IMR-90 (cell line): ENCODE measurements around the gene CMTM7. TPM values are rescaled to one million over a fixed set of nuclear protein-coding genes. Genes with fewer than 3 reads are reported as not detected.

Source experiments
- ATAC-seq: fragments of 200-7000 bp; cut with Tn5 transposase; 2 replicates; pipeline ENCODE4 v1.9.1; 2020; ENCODE audit warnings: low read depth, mild to moderate bottlenecking, moderate library complexity
- BruUV-seq: library from RNA; stranded (reverse); fragments of 400-500 nt; replicated peaks from 2 replicates; lab custom pipeline; 2021; lab: Mats Ljungman, UMichigan
- CTCF ChIA-PET: fragments of 300-600 bp; formaldehyde crosslinking; extraction: SDS; loops from one replicate; lab custom pipeline; 2021; ENCODE audit warnings: antibody characterized with exemption; lab: Yijun Ruan, JAX
- POLR2A ChIA-PET: fragments of 300-600 bp; sonication (Branson Sonifier 250); formaldehyde crosslinking; loops from one replicate; lab custom pipeline; 2022; ENCODE audit warnings: antibody characterized with exemption; ENCODE audit not compliant: unreplicated experiment; lab: Charles Lee
- DNase-seq: peaks from one replicate; pipeline ENCODE4 v3.0.0; 2013
- H2AFZ ChIP-seq: replicated peaks from 2 replicates; pipeline ENCODE3; 2013; ENCODE audit warnings: low read length, mild to moderate bottlenecking; ENCODE audit not compliant: poor library complexity
- H2AK5ac ChIP-seq: 2 replicates; pipeline ENCODE4 v1.6.1; 2013; ENCODE audit warnings: low read depth, low read length, inconsistent platforms
- H2AK9ac ChIP-seq: replicated peaks from 2 replicates; pipeline ENCODE3; 2013; ENCODE audit warnings: mild to moderate bottlenecking, low read depth, low read length, moderate library complexity; ENCODE audit not compliant: poor library complexity
- H2BK120ac ChIP-seq: 2 replicates; pipeline ENCODE4 v1.6.1; 2013; ENCODE audit warnings: low read depth, low read length, inconsistent platforms
- H2BK15ac ChIP-seq: 3 replicates; pipeline ENCODE4 v1.6.1; 2013; ENCODE audit warnings: low read depth, low read length, inconsistent platforms
- H2BK20ac ChIP-seq: 2 replicates; pipeline ENCODE4 v1.6.1; 2013; ENCODE audit warnings: low read depth, mild to moderate bottlenecking, inconsistent platforms, low read length, moderate library complexity
- H2BK5ac ChIP-seq: 2 replicates; pipeline ENCODE4 v1.6.1; 2013; ENCODE audit warnings: mild to moderate bottlenecking, low read depth, low read length, inconsistent platforms; ENCODE audit not compliant: poor library complexity, severe bottlenecking
- H3K14ac ChIP-seq: replicated peaks from 2 replicates; pipeline ENCODE4 v1.6.1; 2013; ENCODE audit warnings: low read depth, low read length, inconsistent platforms
- H3K18ac ChIP-seq: 2 replicates; pipeline ENCODE4 v1.6.1; 2013; ENCODE audit warnings: low read depth, low read length, control low read depth
- H3K23ac ChIP-seq: 2 replicates; pipeline ENCODE4 v1.6.1; 2013; ENCODE audit warnings: low read depth, low read length, inconsistent platforms
- H3K27ac ChIP-seq: 2 replicates; pipeline ENCODE4 v1.5.1; 2013; ENCODE audit warnings: mild to moderate bottlenecking, control low read depth, low read length; ENCODE audit not compliant: insufficient read depth
- H3K27me3 ChIP-seq: 2 replicates; pipeline ENCODE4 v1.6.1; 2013; ENCODE audit warnings: low read length; ENCODE audit not compliant: control insufficient read depth, insufficient read depth
- H3K36me3 ChIP-seq: 2 replicates; pipeline ENCODE4 v1.6.1; 2013; ENCODE audit warnings: low read length, mixed read lengths; ENCODE audit not compliant: control insufficient read depth, insufficient read depth
- H3K4ac ChIP-seq: 2 replicates; pipeline ENCODE4 v1.6.1; 2013; ENCODE audit warnings: low read depth, low read length, inconsistent platforms
- H3K4me1 ChIP-seq: 2 replicates; pipeline ENCODE4 v1.6.1; 2013; ENCODE audit warnings: low read length, mixed read lengths; ENCODE audit not compliant: control insufficient read depth, insufficient read depth
- H3K4me2 ChIP-seq: 2 replicates; pipeline ENCODE4 v1.6.1; 2013; ENCODE audit warnings: low read depth, mild to moderate bottlenecking, control low read depth, low read length, moderate library complexity
- H3K4me3 ChIP-seq: 2 replicates; pipeline ENCODE4 v1.5.1; 2013; ENCODE audit warnings: low read depth, mild to moderate bottlenecking, control low read depth, low read length, moderate library complexity; ENCODE audit not compliant: insufficient read depth
- H3K56ac ChIP-seq: 2 replicates; pipeline ENCODE4 v1.6.1; 2013; ENCODE audit warnings: low read length, inconsistent platforms; ENCODE audit not compliant: insufficient read depth; ENCODE audit errors: extremely low read depth
- H3K79me1 ChIP-seq, 2 experiments: 2 replicates each; pipeline ENCODE4 v1.6.1; 2013; ENCODE audit warnings: low read length in 2 of 2, inconsistent platforms in 1 of 2, low read depth in 1 of 2
- H3K9ac ChIP-seq: 2 replicates; pipeline ENCODE4 v1.6.1; 2013; ENCODE audit warnings: low read depth, low read length, control low read depth
- H3K9me1 ChIP-seq: 2 replicates; pipeline ENCODE4 v1.6.1; 2013; ENCODE audit warnings: low read length, inconsistent platforms; ENCODE audit not compliant: insufficient read depth
- H3K9me3 ChIP-seq: 2 replicates; pipeline ENCODE4 v1.6.1; 2013; ENCODE audit warnings: low read length; ENCODE audit not compliant: control insufficient read depth, insufficient read depth
- H4K20me1 ChIP-seq: 2 replicates; pipeline ENCODE4 v1.6.1; 2013; ENCODE audit warnings: low read length, inconsistent platforms; ENCODE audit not compliant: insufficient read depth
- H4K5ac ChIP-seq: 2 replicates; pipeline ENCODE4 v1.6.1; 2013; ENCODE audit warnings: mild to moderate bottlenecking, low read depth, low read length, control low read depth
- H4K8ac ChIP-seq, 2 experiments: 2 replicates each; pipeline ENCODE4 v1.6.1; 2013; ENCODE audit warnings: low read depth in 2 of 2, low read length in 2 of 2, control low read depth in 1 of 2, inconsistent platforms in 1 of 2
- H4K91ac ChIP-seq: 2 replicates; pipeline ENCODE4 v1.6.1; 2013; ENCODE audit warnings: low read depth, low read length, inconsistent platforms; ENCODE audit not compliant: insufficient read depth
- BHLHE40 ChIP-seq: fragments of 150-350 bp; IDR thresholded peaks from 2 replicates; pipeline ENCODE4 v1.6.1; 2016; ENCODE audit warnings: mild to moderate bottlenecking, low read depth, low read length
- CHD1 ChIP-seq: IDR thresholded peaks from 2 replicates; pipeline ENCODE4 v1.6.1; 2012; ENCODE audit warnings: low read depth, low read length, improper control_type of control experiment
- CTCF ChIP-seq: conservative IDR thresholded peaks from 2 replicates; pipeline ENCODE4 v1.5.1; 2012; ENCODE audit warnings: mild to moderate bottlenecking, low read depth, low read length, improper control_type of control experiment
- FOS ChIP-seq: fragments of 150-350 bp; IDR thresholded peaks from 2 replicates; pipeline ENCODE4 v1.6.1; 2016; ENCODE audit warnings: low read depth, low read length
- MAZ ChIP-seq: IDR thresholded peaks from 2 replicates; pipeline ENCODE4 v1.6.1; 2012; ENCODE audit warnings: low read depth, mild to moderate bottlenecking, low read length, improper control_type of control experiment, moderate library complexity, borderline replicate concordance
- MXI1 ChIP-seq: IDR thresholded peaks from 2 replicates; pipeline ENCODE4 v1.6.1; 2012; ENCODE audit warnings: low read depth, mild to moderate bottlenecking, low read length, moderate library complexity, borderline replicate concordance
- POLR2A ChIP-seq: IDR thresholded peaks from 2 replicates; pipeline ENCODE4 v1.6.1; 2012; ENCODE audit warnings: mild to moderate bottlenecking, low read depth, low read length
- RAD21 ChIP-seq: IDR thresholded peaks from 2 replicates; pipeline ENCODE4 v1.6.1; 2012; ENCODE audit warnings: low read length, improper control_type of control experiment
- RCOR1 ChIP-seq: IDR thresholded peaks from 2 replicates; pipeline ENCODE4 v1.6.1; 2012; ENCODE audit warnings: mild to moderate bottlenecking, low read length, improper control_type of control experiment; ENCODE audit not compliant: insufficient replicate concordance
- RFX5 ChIP-seq: IDR thresholded peaks from 2 replicates; pipeline ENCODE4 v1.8.0; 2012; ENCODE audit warnings: low read depth, mild to moderate bottlenecking, low read length, moderate library complexity
- USF2 ChIP-seq: fragments of 150-350 bp; IDR thresholded peaks from 2 replicates; pipeline ENCODE4 v1.6.1; 2017; ENCODE audit warnings: mild to moderate bottlenecking, antibody characterized with exemption, low read length, low read depth
- WGBS, 2 experiments: methylation state at CpG; one replicate each; pipeline versions ENCODE4 v1.1.5 to v1.1.7; 2013; ENCODE audit warnings: missing lambda C conversion rate in 2 of 2; ENCODE audit not compliant: insufficient read length in 1 of 2; ENCODE audit errors: extremely low coverage in 2 of 2; 5-methylcytosine and 5-hydroxymethylcytosine counted together
- dilution Hi-C: fragments of 300-500 bp; cut with HindIII; formaldehyde crosslinking; loops from one replicate; pipeline ENCODE4 v1.14.3; 2018; ENCODE audit warnings: low sequenced_read_pairs; ENCODE audit not compliant: unreplicated experiment
- in situ Hi-C: fragments of 300-500 bp; cut with MboI; formaldehyde crosslinking; loops from 3 replicates; pipeline ENCODE4 v1.14.3; 2019; ENCODE audit warnings: low sequenced_read_pairs, inconsistent platforms, mixed read lengths
- intact Hi-C: fragments of 100-400 bp; cut with micrococcal nuclease; formaldehyde crosslinking; loops from 2 replicates; pipeline ENCODE4 v1.10.0; 2022
- polyA plus RNA-seq, 3 experiments: library from polyadenylated mRNA; depleted of rRNA; stranded (reverse); fragments of >200 nt; gene quantifications; 2 replicates each; pipeline ENCODE4 v1.2.3, GENCODE V29; 2012; ENCODE audit warnings: low replicate concordance in 1 of 3
- total RNA-seq: library from RNA; depleted of rRNA; stranded (reverse); fragments of >200 nt; gene quantifications from 2 replicates; pipeline ENCODE4 v1.2.3, GENCODE V29; 2012

CMTM7 gene
- total and polyA plus RNA-seq, 2 of the 4 experiments (the other 2 are of a cell fraction): 3.4 to 31.4 TPM

- peak overlapping the region; percentile 47 for H3K18ac ChIP-seq
- peak overlapping the region; percentile 87 to 94 for H4K8ac ChIP-seq
- no peak overlapping the region for H3K56ac ChIP-seq
- peak overlapping the region; percentile 66 for H3K27ac ChIP-seq
- TF ChIP-seq MXI1 (peak; percentile 83), RFX5 (no peak), FOS (no peak), BHLHE40 (no peak), POLR2A (no peak), RCOR1 (no peak), MAZ (peak; percentile 31; the same call in 1 of the 2 replicates), RAD21 (no peak; the same call in 1 of the 2 replicates), CTCF (no peak), CHD1 (no peak), USF2 (no peak)
- H2AFZ ChIP-seq: peak overlapping the region; percentile 92
- 0 out of 2 replicates have a peak overlapping the region, but pooled peaks have one; percentile 24 for H2BK20ac ChIP-seq
- ATAC-seq: peak; percentile 87
- WGBS, 2 experiments: 2% methylated on average over 27 of the region's 41 CpGs; no CpG with 5 or more reads in 1 of the 2 experiments
- peak overlapping the region; percentile 82 for H3K4me2 ChIP-seq
- CTCF ChIA-PET: no interaction called here
- BruUV-seq: no TSS peak
- peak overlapping the region; percentile 68; the same call in 1 of the 2 replicates for H3K14ac ChIP-seq
- H2AK9ac ChIP-seq: peak overlapping the region; percentile 86
- dilution Hi-C loops: no loop called here
- H4K20me1 ChIP-seq: no peaks in the 10 kb centered on the region
- intact Hi-C loops: loop anchor here (5.0 kb wide), 1 partner anchor 51 kb away; no protein-coding TSS in a partner anchor
- peaks cover 5% of the 10 kb centered on the region for H3K4me1 ChIP-seq
- H2AK5ac ChIP-seq: no peak overlapping the region
- H2BK120ac ChIP-seq: peak overlapping the region; percentile 62; the same call in 1 of the 2 replicates
- peak overlapping the region; percentile 38 for H3K4me3 ChIP-seq
- H3K79me1 ChIP-seq: peaks cover 14 to 54% of the 10 kb centered on the region in 2 experiments
- no peaks in the 10 kb centered on the region for H3K36me3 ChIP-seq
- peak overlapping the region; percentile 80 for H4K91ac ChIP-seq
- H3K23ac ChIP-seq: peak overlapping the region; percentile 79; the same call in 1 of the 2 replicates
- H3K4ac ChIP-seq: peak overlapping the region; percentile 77
- no peaks in the 10 kb centered on the region for H3K27me3 ChIP-seq
- DNase-seq: peak; percentile 70
- POLR2A ChIA-PET: no interaction called here
- peak overlapping the region; percentile 74 for H4K5ac ChIP-seq
- in situ Hi-C loops: no loop called here
- peak overlapping the region; percentile 6 for H3K9ac ChIP-seq
- H2BK15ac ChIP-seq: no peak overlapping the region; the same call in 2 of the 3 replicates
- H2BK5ac ChIP-seq: peak overlapping the region; percentile 57
- H3K9me1 ChIP-seq: peaks cover 6% of the 10 kb centered on the region
- no peaks in the 10 kb centered on the region for H3K9me3 ChIP-seq
Measured at GRCh38 chr3:32401556-32402081, 10.0 kb downstream of the CMTM7 start.
